Peyer's patch (tissue), 4 donors: ENCODE results near the gene RERE. TPM values are rescaled to one million over a fixed set of nuclear protein-coding genes. Genes with fewer than 3 reads are reported as not detected.

Experiments used
- DNase-seq, 3 donors: peaks; one replicate each; pipeline ENCODE4 v3.0.0-alpha.2; 2017 to 2019
- H3K27ac ChIP-seq, 4 donors: fragments of 200-600 bp; sonication (generic); one replicate each; pipeline ENCODE4 v1.5.1; 2016 to 2019
- H3K27me3 ChIP-seq, 2 donors: fragments of 200-600 bp; sonication (generic); one replicate each; pipeline ENCODE4 v1.5.1; 2019
- H3K36me3 ChIP-seq, 3 donors: fragments of 200-600 bp; sonication (generic); one replicate each; pipeline ENCODE4 v1.5.1; 2016 to 2019
- H3K4me1 ChIP-seq, 4 donors: fragments of 200-600 bp; sonication (generic); one replicate each; pipeline ENCODE4 v1.5.1; 2016 to 2019
- H3K4me3 ChIP-seq, 4 donors: fragments of 200-600 bp; sonication (generic); 1 replicate in 3 of 4; 2 replicates in 1 of 4; pipeline ENCODE4 v1.5.1; 2016 to 2019; ENCODE audit warnings: mild to moderate bottlenecking in 1 of 4
- H3K9me3 ChIP-seq, 4 donors: fragments of 200-600 bp; sonication (generic); one replicate each; pipeline ENCODE4 v1.5.1; 2016 to 2019; ENCODE audit warnings: mild to moderate bottlenecking in 1 of 4
- POLR2A ChIP-seq, 2 donors: fragments of 450-650 bp; IDR thresholded peaks; one replicate each; pipeline ENCODE4 v1.5.1; 2017; ENCODE audit warnings: antibody characterized with exemption in 2 of 2, mild to moderate bottlenecking in 2 of 2, moderate library complexity in 2 of 2
- total RNA-seq, 4 donors: library from RNA; depleted of rRNA; stranded (reverse); fragments of >200 nt; gene quantifications; one replicate each; pipeline ENCODE4 v1.1.0, GENCODE V29; 2016
- TF ChIP-seq, protein P1 (sequence below), 6 experiments: fragments of 450-650 bp in 4 of 6; fragments of 200-600 bp in 2 of 6; sonication (generic) in 1 of 6; IDR thresholded peaks; one replicate each; pipeline ENCODE4 v1.5.1; 2017 to 2019; ENCODE audit warnings: antibody characterized with exemption in 6 of 6, mild to moderate bottlenecking in 3 of 6, moderate library complexity in 1 of 6

RERE gene
- total RNA-seq, 4 donors from 2014 or later: 98.5 to 528 (median 110) TPM

DNA sequence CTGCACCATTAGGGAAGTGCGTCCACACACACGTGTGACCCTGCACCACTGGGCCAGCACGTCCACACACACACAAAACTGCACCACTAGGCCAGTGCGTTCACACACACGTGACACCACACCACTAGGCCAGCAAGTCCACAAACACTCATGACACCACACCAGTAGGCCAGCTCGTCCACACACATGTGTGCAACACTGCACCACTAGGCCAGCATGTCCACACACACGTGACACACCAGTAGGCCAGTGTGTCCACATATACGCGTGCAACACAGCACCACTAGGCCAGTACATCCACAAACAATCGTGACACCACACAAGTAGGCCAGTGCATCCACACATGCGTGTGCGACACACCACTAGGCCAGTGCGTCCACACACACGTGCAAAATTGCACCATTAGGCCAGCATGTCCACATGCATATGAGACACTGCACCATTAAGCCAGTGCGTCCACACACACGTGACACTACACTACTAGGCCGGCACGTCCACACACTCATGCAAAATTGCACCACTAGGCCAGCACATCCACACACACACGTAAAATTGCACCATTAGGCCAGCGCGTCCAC, 264.5 kb downstream of the RERE start:
- Histone ChIP-seq H3K4me1 (no peaks in the 10 kb centered on the region), H3K4me3 (no peak overlapping the region), H3K27ac (no peak overlapping the region), H3K9me3 (no peaks in the 10 kb centered on the region), H3K36me3 (no peaks in the 10 kb centered on the region), H3K27me3 (no peaks in the 10 kb centered on the region)
- DNase-seq: no peak
- no peak for TF ChIP-seq POLR2A (IDR thresholded peaks at IDR 0.05)
- TF ChIP-seq, protein P1, sequence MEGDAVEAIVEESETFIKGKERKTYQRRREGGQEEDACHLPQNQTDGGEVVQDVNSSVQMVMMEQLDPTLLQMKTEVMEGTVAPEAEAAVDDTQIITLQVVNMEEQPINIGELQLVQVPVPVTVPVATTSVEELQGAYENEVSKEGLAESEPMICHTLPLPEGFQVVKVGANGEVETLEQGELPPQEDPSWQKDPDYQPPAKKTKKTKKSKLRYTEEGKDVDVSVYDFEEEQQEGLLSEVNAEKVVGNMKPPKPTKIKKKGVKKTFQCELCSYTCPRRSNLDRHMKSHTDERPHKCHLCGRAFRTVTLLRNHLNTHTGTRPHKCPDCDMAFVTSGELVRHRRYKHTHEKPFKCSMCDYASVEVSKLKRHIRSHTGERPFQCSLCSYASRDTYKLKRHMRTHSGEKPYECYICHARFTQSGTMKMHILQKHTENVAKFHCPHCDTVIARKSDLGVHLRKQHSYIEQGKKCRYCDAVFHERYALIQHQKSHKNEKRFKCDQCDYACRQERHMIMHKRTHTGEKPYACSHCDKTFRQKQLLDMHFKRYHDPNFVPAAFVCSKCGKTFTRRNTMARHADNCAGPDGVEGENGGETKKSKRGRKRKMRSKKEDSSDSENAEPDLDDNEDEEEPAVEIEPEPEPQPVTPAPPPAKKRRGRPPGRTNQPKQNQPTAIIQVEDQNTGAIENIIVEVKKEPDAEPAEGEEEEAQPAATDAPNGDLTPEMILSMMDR (IDR thresholded peaks at IDR 0.05): no peak

DNA sequence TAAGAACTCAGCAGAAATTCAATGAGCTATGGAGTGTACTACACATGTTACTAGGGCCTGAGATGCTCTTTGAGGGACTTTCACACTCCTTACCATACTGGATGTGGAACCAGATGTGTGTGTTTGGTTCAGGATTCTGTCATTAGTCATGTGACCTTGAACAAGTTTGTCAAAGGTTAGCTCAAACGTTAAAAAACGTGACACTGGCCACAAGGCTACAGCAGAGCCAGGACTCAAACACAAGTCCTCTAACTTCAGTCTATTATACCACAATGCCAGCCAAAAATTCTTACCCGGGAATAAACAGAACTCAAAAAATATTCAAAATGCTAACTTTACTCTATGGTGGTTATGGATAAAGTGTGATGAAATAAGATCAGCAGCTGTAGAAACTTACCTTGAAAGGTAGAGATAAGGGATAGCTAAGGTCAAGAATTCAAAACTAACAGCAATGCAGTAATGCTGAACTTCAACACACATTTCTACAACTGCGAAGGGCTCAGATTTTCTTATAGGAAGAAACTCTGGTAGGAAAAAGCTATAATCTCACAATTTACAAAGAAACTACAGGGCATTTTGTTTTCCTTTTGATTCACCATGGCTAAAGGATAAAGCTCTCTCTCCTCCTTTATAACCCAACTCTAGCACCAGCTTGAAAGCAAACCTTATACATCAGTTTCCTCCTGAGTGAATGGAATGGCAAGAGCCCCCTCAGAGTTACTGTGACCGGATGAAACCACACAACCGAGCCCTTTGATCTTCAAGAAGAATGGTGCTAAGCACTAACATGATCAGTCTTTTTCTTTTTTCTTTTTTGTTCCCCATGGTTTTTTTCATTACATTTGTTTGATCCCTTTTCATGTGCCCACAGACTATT, 265.6 kb downstream of the RERE start:
- Histone ChIP-seq H3K4me1 (no peaks in the 10 kb centered on the region), H3K4me3 (no peak overlapping the region), H3K27me3 (no peaks in the 10 kb centered on the region), H3K36me3 (no peaks in the 10 kb centered on the region), H3K27ac (no peak overlapping the region), H3K9me3 (no peaks in the 10 kb centered on the region)
- no peak for DNase-seq
- TF ChIP-seq, protein P1 (IDR thresholded peaks at IDR 0.05): no peak
- no peak for TF ChIP-seq POLR2A (IDR thresholded peaks at IDR 0.05)

DNA sequence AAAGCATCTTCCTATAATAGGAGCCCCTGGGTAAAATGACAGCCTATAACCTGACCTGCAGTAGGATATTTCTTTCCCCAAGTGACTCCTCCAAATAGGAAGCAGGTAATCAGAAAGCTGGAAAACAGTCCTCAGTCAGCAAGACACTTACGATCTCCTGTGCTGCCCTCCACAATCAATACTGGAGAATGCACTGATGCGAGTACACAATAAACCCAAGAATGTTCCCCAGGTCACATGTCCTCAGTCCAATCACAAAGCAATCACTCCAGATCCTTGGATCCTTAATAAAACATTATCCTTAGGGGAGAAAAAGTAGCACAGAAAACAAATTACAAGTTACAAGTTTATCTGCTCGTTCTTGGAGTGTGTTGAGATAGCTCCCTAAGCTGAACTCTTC, 266.4 kb downstream of the RERE start:
- no peak overlapping the region for H3K4me3 ChIP-seq
- no peaks in the 10 kb centered on the region for H3K4me1 ChIP-seq
- H3K36me3 ChIP-seq: no peaks in the 10 kb centered on the region
- TF ChIP-seq POLR2A (IDR thresholded peaks at IDR 0.05): no peak
- TF ChIP-seq, protein P1 (IDR thresholded peaks at IDR 0.05): no peak
- H3K27ac ChIP-seq: no peak overlapping the region
- no peak for DNase-seq
- H3K27me3 ChIP-seq: no peaks in the 10 kb centered on the region
- no peaks in the 10 kb centered on the region for H3K9me3 ChIP-seq

DNA sequence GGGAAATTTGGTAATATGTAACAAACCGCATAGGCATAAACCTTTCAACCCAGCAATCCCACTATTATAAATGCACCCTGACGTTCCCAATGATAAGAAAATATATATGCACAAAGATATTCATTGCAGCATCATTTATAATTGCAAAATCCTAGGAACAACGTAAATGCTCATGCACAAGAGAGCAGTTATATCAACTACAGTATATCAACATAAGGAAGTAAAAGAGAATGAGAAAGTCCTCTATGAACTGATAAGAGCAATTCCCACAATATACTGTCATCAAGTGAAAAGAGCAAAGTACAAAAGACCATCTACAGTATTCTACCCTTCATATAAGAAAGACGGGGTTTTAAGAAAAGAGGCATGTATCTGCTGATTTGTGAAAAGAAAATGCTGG, 269.6 kb downstream of the RERE start:
- H3K27me3 ChIP-seq: no peaks in the 10 kb centered on the region
- H3K36me3 ChIP-seq: no peaks in the 10 kb centered on the region
- H3K4me3 ChIP-seq: no peak overlapping the region
- H3K4me1 ChIP-seq: no peaks in the 10 kb centered on the region
- TF ChIP-seq, protein P1 (IDR thresholded peaks at IDR 0.05): no peak
- TF ChIP-seq POLR2A (IDR thresholded peaks at IDR 0.05): no peak
- DNase-seq: no peak
- H3K27ac ChIP-seq: no peak overlapping the region
- H3K9me3 ChIP-seq: no peaks in the 10 kb centered on the region

GRCh38 chr1:8545078-8545477, 272.4 kb downstream of the RERE start:
- H3K36me3 ChIP-seq: no peaks in the 10 kb centered on the region
- no peak overlapping the region for H3K27ac ChIP-seq
- no peaks in the 10 kb centered on the region for H3K9me3 ChIP-seq
- H3K4me3 ChIP-seq: no peak overlapping the region
- TF ChIP-seq, protein P1 (IDR thresholded peaks at IDR 0.05): no peak
- no peak for TF ChIP-seq POLR2A (IDR thresholded peaks at IDR 0.05)
- no peaks in the 10 kb centered on the region for H3K4me1 ChIP-seq
- H3K27me3 ChIP-seq: no peaks in the 10 kb centered on the region
- DNase-seq: no peak
